GM18867 (cell line): ENCODE measurements around the gene PTPRN2.

Source experiments
- ATAC-seq: cut with Tn5 transposase; IDR thresholded peaks from one replicate; pipeline ENCODE4 v1.9.1; 2021; ENCODE audit warnings: mild to moderate bottlenecking, moderate library complexity; ENCODE audit not compliant: unreplicated experiment

PTPRN2 gene

GRCh38 chr7:157690833-157691585 lies 896.6 kb downstream of the PTPRN2 start:
- no peak for ATAC-seq

GRCh38 chr7:157690058-157690832 lies 897.4 kb downstream of the PTPRN2 start:
- no peak for ATAC-seq

GRCh38 chr7:157689269-157690057 lies 898.2 kb downstream of the PTPRN2 start:
- no peak for ATAC-seq

- no peak for ATAC-seq
Observed at GRCh38 chr7:157688533-157689268, 898.9 kb downstream of the PTPRN2 start.

GRCh38 chr7:157687845-157688532 lies 899.6 kb downstream of the PTPRN2 start:
- no peak for ATAC-seq

- ATAC-seq = no peak
Observed at GRCh38 chr7:157687158-157687557, 900.5 kb downstream of the PTPRN2 start.

- no peak for ATAC-seq
Observed at GRCh38 chr7:157686285-157686894, 901.2 kb downstream of the PTPRN2 start.

GRCh38 chr7:157685430-157686284 lies 902.0 kb downstream of the PTPRN2 start:
- no peak for ATAC-seq

GRCh38 chr7:157684909-157685429 lies 902.7 kb downstream of the PTPRN2 start:
- ATAC-seq = no peak

GRCh38 chr7:157684157-157684908 lies 903.3 kb downstream of the PTPRN2 start:
- no peak for ATAC-seq

- ATAC-seq = no peak
Observed at GRCh38 chr7:157683747-157684156, 903.9 kb downstream of the PTPRN2 start.

GRCh38 chr7:157682946-157683746 lies 904.5 kb downstream of the PTPRN2 start:
- no peak for ATAC-seq

GRCh38 chr7:157682064-157682945 lies 905.3 kb downstream of the PTPRN2 start:
- no peak for ATAC-seq

- no peak for ATAC-seq
Observed at GRCh38 chr7:157679607-157680006, 908.0 kb downstream of the PTPRN2 start.

- ATAC-seq = no peak
Observed at GRCh38 chr7:157678501-157678900, 909.1 kb downstream of the PTPRN2 start.
